IMR-90 (cell line): ENCODE measurements around the gene ACOXL. TPM values are rescaled to one million over a fixed set of nuclear protein-coding genes. Genes with fewer than 3 reads are reported as not detected.

Source experiments
- ATAC-seq: fragments of 200-7000 bp; cut with Tn5 transposase; 2 replicates; pipeline ENCODE4 v1.9.1; 2020; ENCODE audit warnings: low read depth, mild to moderate bottlenecking, moderate library complexity
- BruUV-seq: library from RNA; stranded (reverse); fragments of 400-500 nt; replicated peaks from 2 replicates; lab custom pipeline; 2021; lab: Mats Ljungman, UMichigan
- CTCF ChIA-PET: fragments of 300-600 bp; formaldehyde crosslinking; extraction: SDS; loops from one replicate; lab custom pipeline; 2021; ENCODE audit warnings: antibody characterized with exemption; lab: Yijun Ruan, JAX
- POLR2A ChIA-PET: fragments of 300-600 bp; sonication (Branson Sonifier 250); formaldehyde crosslinking; loops from one replicate; lab custom pipeline; 2022; ENCODE audit warnings: antibody characterized with exemption; ENCODE audit not compliant: unreplicated experiment; lab: Charles Lee
- DNase-seq: peaks from one replicate; pipeline ENCODE4 v3.0.0; 2013
- H2AFZ ChIP-seq: replicated peaks from 2 replicates; pipeline ENCODE3; 2013; ENCODE audit warnings: low read length, mild to moderate bottlenecking; ENCODE audit not compliant: poor library complexity
- H2AK5ac ChIP-seq: 2 replicates; pipeline ENCODE4 v1.6.1; 2013; ENCODE audit warnings: low read depth, low read length, inconsistent platforms
- H2AK9ac ChIP-seq: replicated peaks from 2 replicates; pipeline ENCODE3; 2013; ENCODE audit warnings: mild to moderate bottlenecking, low read depth, low read length, moderate library complexity; ENCODE audit not compliant: poor library complexity
- H2BK120ac ChIP-seq: 2 replicates; pipeline ENCODE4 v1.6.1; 2013; ENCODE audit warnings: low read depth, low read length, inconsistent platforms
- H2BK15ac ChIP-seq: 3 replicates; pipeline ENCODE4 v1.6.1; 2013; ENCODE audit warnings: low read depth, low read length, inconsistent platforms
- H2BK20ac ChIP-seq: 2 replicates; pipeline ENCODE4 v1.6.1; 2013; ENCODE audit warnings: low read depth, mild to moderate bottlenecking, inconsistent platforms, low read length, moderate library complexity
- H2BK5ac ChIP-seq: 2 replicates; pipeline ENCODE4 v1.6.1; 2013; ENCODE audit warnings: mild to moderate bottlenecking, low read depth, low read length, inconsistent platforms; ENCODE audit not compliant: poor library complexity, severe bottlenecking
- H3K14ac ChIP-seq: replicated peaks from 2 replicates; pipeline ENCODE4 v1.6.1; 2013; ENCODE audit warnings: low read depth, low read length, inconsistent platforms
- H3K18ac ChIP-seq: 2 replicates; pipeline ENCODE4 v1.6.1; 2013; ENCODE audit warnings: low read depth, low read length, control low read depth
- H3K23ac ChIP-seq: 2 replicates; pipeline ENCODE4 v1.6.1; 2013; ENCODE audit warnings: low read depth, low read length, inconsistent platforms
- H3K27ac ChIP-seq: 2 replicates; pipeline ENCODE4 v1.5.1; 2013; ENCODE audit warnings: mild to moderate bottlenecking, control low read depth, low read length; ENCODE audit not compliant: insufficient read depth
- H3K27me3 ChIP-seq: 2 replicates; pipeline ENCODE4 v1.6.1; 2013; ENCODE audit warnings: low read length; ENCODE audit not compliant: control insufficient read depth, insufficient read depth
- H3K36me3 ChIP-seq: 2 replicates; pipeline ENCODE4 v1.6.1; 2013; ENCODE audit warnings: low read length, mixed read lengths; ENCODE audit not compliant: control insufficient read depth, insufficient read depth
- H3K4ac ChIP-seq: 2 replicates; pipeline ENCODE4 v1.6.1; 2013; ENCODE audit warnings: low read depth, low read length, inconsistent platforms
- H3K4me1 ChIP-seq: 2 replicates; pipeline ENCODE4 v1.6.1; 2013; ENCODE audit warnings: low read length, mixed read lengths; ENCODE audit not compliant: control insufficient read depth, insufficient read depth
- H3K4me2 ChIP-seq: 2 replicates; pipeline ENCODE4 v1.6.1; 2013; ENCODE audit warnings: low read depth, mild to moderate bottlenecking, control low read depth, low read length, moderate library complexity
- H3K4me3 ChIP-seq: 2 replicates; pipeline ENCODE4 v1.5.1; 2013; ENCODE audit warnings: low read depth, mild to moderate bottlenecking, control low read depth, low read length, moderate library complexity; ENCODE audit not compliant: insufficient read depth
- H3K56ac ChIP-seq: 2 replicates; pipeline ENCODE4 v1.6.1; 2013; ENCODE audit warnings: low read length, inconsistent platforms; ENCODE audit not compliant: insufficient read depth; ENCODE audit errors: extremely low read depth
- H3K79me1 ChIP-seq, 2 experiments: 2 replicates each; pipeline ENCODE4 v1.6.1; 2013; ENCODE audit warnings: low read length in 2 of 2, inconsistent platforms in 1 of 2, low read depth in 1 of 2
- H3K9ac ChIP-seq: 2 replicates; pipeline ENCODE4 v1.6.1; 2013; ENCODE audit warnings: low read depth, low read length, control low read depth
- H3K9me1 ChIP-seq: 2 replicates; pipeline ENCODE4 v1.6.1; 2013; ENCODE audit warnings: low read length, inconsistent platforms; ENCODE audit not compliant: insufficient read depth
- H3K9me3 ChIP-seq: 2 replicates; pipeline ENCODE4 v1.6.1; 2013; ENCODE audit warnings: low read length; ENCODE audit not compliant: control insufficient read depth, insufficient read depth
- H4K20me1 ChIP-seq: 2 replicates; pipeline ENCODE4 v1.6.1; 2013; ENCODE audit warnings: low read length, inconsistent platforms; ENCODE audit not compliant: insufficient read depth
- H4K5ac ChIP-seq: 2 replicates; pipeline ENCODE4 v1.6.1; 2013; ENCODE audit warnings: mild to moderate bottlenecking, low read depth, low read length, control low read depth
- H4K8ac ChIP-seq, 2 experiments: 2 replicates each; pipeline ENCODE4 v1.6.1; 2013; ENCODE audit warnings: low read depth in 2 of 2, low read length in 2 of 2, control low read depth in 1 of 2, inconsistent platforms in 1 of 2
- H4K91ac ChIP-seq: 2 replicates; pipeline ENCODE4 v1.6.1; 2013; ENCODE audit warnings: low read depth, low read length, inconsistent platforms; ENCODE audit not compliant: insufficient read depth
- CEBPB ChIP-seq: IDR thresholded peaks from 2 replicates; pipeline ENCODE4 v1.6.1; 2012; ENCODE audit warnings: low read depth, low read length, improper control_type of control experiment
- CHD1 ChIP-seq: IDR thresholded peaks from 2 replicates; pipeline ENCODE4 v1.6.1; 2012; ENCODE audit warnings: low read depth, low read length, improper control_type of control experiment
- ELK1 ChIP-seq: fragments of 150-350 bp; IDR thresholded peaks from 2 replicates; pipeline ENCODE4 v1.6.1; 2016; ENCODE audit warnings: low read depth, mild to moderate bottlenecking, low read length, moderate library complexity, borderline replicate concordance
- MAFK ChIP-seq: IDR thresholded peaks from 2 replicates; pipeline ENCODE4 v1.6.1; 2012; ENCODE audit warnings: low read depth, low read length, improper control_type of control experiment
- MXI1 ChIP-seq: IDR thresholded peaks from 2 replicates; pipeline ENCODE4 v1.6.1; 2012; ENCODE audit warnings: low read depth, mild to moderate bottlenecking, low read length, moderate library complexity, borderline replicate concordance
- NFE2L2 ChIP-seq: fragments of 150-350 bp; IDR thresholded peaks from 2 replicates; pipeline ENCODE4 v1.6.1; 2016; ENCODE audit warnings: low read depth, mild to moderate bottlenecking, low read length
- POLR2A ChIP-seq: IDR thresholded peaks from 2 replicates; pipeline ENCODE4 v1.6.1; 2012; ENCODE audit warnings: mild to moderate bottlenecking, low read depth, low read length
- SMC3 ChIP-seq: fragments of 150-350 bp; IDR thresholded peaks from 2 replicates; pipeline ENCODE4 v1.6.1; 2016; ENCODE audit warnings: low read depth, mild to moderate bottlenecking, antibody characterized with exemption, low read length, moderate library complexity
- USF2 ChIP-seq: fragments of 150-350 bp; IDR thresholded peaks from 2 replicates; pipeline ENCODE4 v1.6.1; 2017; ENCODE audit warnings: mild to moderate bottlenecking, antibody characterized with exemption, low read length, low read depth
- WGBS, 2 experiments: methylation state at CpG; one replicate each; pipeline versions ENCODE4 v1.1.5 to v1.1.7; 2013; ENCODE audit warnings: missing lambda C conversion rate in 2 of 2; ENCODE audit not compliant: insufficient read length in 1 of 2; ENCODE audit errors: extremely low coverage in 2 of 2; 5-methylcytosine and 5-hydroxymethylcytosine counted together
- dilution Hi-C: fragments of 300-500 bp; cut with HindIII; formaldehyde crosslinking; loops from one replicate; pipeline ENCODE4 v1.14.3; 2018; ENCODE audit warnings: low sequenced_read_pairs; ENCODE audit not compliant: unreplicated experiment
- in situ Hi-C: fragments of 300-500 bp; cut with MboI; formaldehyde crosslinking; loops from 3 replicates; pipeline ENCODE4 v1.14.3; 2019; ENCODE audit warnings: low sequenced_read_pairs, inconsistent platforms, mixed read lengths
- intact Hi-C: fragments of 100-400 bp; cut with micrococcal nuclease; formaldehyde crosslinking; loops from 2 replicates; pipeline ENCODE4 v1.10.0; 2022
- polyA plus RNA-seq, 3 experiments: library from polyadenylated mRNA; depleted of rRNA; stranded (reverse); fragments of >200 nt; gene quantifications; 2 replicates each; pipeline ENCODE4 v1.2.3, GENCODE V29; 2012; ENCODE audit warnings: low replicate concordance in 1 of 3
- total RNA-seq: library from RNA; depleted of rRNA; stranded (reverse); fragments of >200 nt; gene quantifications from 2 replicates; pipeline ENCODE4 v1.2.3, GENCODE V29; 2012

Gene ACOXL
- total and polyA plus RNA-seq, 2 of the 4 experiments (the other 2 are of a cell fraction), result not detected

- Histone ChIP-seq H3K36me3 (no peaks in the 10 kb centered on the region), H3K4ac (no peak overlapping the region), H3K18ac (no peak overlapping the region), H2AK9ac (no peak overlapping the region), H3K9me1 (no peaks in the 10 kb centered on the region), H3K23ac (no peak overlapping the region), H4K20me1 (no peaks in the 10 kb centered on the region), H4K5ac (no peak overlapping the region), H3K4me2 (no peak overlapping the region), H2BK120ac (no peak overlapping the region), H3K4me1 (no peaks in the 10 kb centered on the region), H2BK15ac (no peak overlapping the region), H4K8ac (no peak overlapping the region), H4K91ac (no peak overlapping the region), H3K14ac (no peak overlapping the region), H3K27me3 (peaks cover 25% of the 10 kb centered on the region), H3K79me1 (no peaks in the 10 kb centered on the region), H2AK5ac (no peak overlapping the region), H3K9me3 (no peaks in the 10 kb centered on the region), H3K4me3 (no peak overlapping the region), H2BK5ac (no peak overlapping the region), H2AFZ (no peak overlapping the region), H3K9ac (no peak overlapping the region), H2BK20ac (no peak overlapping the region), H3K56ac (no peak overlapping the region), H3K27ac (no peak overlapping the region)
- DNase-seq, result no peak
- ATAC-seq, result no peak
- in situ Hi-C loops, result no loop called here
- WGBS, 2 experiments, result 57% methylated on average over 2 of the region's 5 CpGs; no CpG with 5 or more reads in 1 of the 2 experiments
- intact Hi-C loops, result no loop called here
- TF ChIP-seq CHD1 (no peak), MXI1 (no peak), ELK1 (no peak), NFE2L2 (no peak), POLR2A (no peak), USF2 (no peak), MAFK (no peak), CEBPB (no peak), SMC3 (no peak)
- ChIA-PET CTCF (no interaction called here), POLR2A (no interaction called here)
- no TSS peak for BruUV-seq
- dilution Hi-C loops, result no loop called here
Observed at GRCh38 chr2:110864731-110865130, 132.4 kb downstream of the ACOXL start.
